T-helper 9 cell (primary cell): ENCODE data around the gene RSRP1.
"Not testable (repeated sequence)": the region's sequence is repeated elsewhere in the genome, so short reads cannot be mapped to it uniquely, and the experiment has no call there.

Source experiments
- DNase-seq: peaks from one replicate; pipeline ENCODE4 v3.0.0-alpha.2; 2020
- total RNA-seq, 2 donors: gene quantifications; one replicate each; lab custom pipeline; 2026; lab: John Stamatoyannopoulos, UW

Gene RSRP1, protein sequence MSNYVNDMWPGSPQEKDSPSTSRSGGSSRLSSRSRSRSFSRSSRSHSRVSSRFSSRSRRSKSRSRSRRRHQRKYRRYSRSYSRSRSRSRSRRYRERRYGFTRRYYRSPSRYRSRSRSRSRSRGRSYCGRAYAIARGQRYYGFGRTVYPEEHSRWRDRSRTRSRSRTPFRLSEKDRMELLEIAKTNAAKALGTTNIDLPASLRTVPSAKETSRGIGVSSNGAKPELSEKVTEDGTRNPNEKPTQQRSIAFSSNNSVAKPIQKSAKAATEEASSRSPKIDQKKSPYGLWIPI
- total RNA-seq, result 276 to 575 reads per million in 2 donors

DNA sequence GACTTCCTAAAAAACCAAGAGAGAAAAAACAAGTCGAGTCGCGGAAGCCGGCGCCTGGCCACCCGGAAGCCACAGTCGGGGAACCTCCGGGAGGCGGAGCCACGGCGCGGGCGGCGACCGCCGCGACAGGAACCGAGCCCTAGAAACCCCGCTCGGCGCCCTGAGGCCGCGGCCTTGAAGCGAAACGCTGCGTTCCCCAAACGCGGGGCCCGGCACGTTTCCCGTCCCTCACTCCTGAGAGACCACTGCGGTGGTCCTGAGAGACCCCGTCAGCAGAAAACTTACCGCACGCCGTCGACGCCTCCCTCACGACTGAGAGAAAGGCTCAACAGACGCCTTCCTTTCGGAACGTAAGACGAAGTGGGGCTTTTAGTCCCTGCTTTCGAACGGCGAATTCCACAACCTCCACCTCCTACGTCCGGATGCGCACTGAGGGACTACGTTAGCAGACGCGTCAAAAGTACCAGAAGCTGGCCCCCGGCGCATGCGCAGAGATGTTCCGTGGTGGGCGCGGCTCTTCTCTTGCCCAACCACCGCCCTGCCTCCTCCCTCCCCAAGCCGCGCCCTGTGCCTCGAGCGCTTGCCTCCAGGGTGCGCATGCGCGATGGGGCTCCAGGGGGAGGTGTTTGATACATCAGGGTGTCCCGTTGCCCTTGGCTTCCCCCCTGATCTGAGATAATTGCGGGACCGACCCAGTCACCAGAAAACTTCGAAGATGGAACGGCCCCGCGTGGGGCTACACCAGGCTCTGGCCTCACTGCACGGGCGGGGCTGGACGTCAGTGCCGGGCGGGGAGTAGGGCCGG is at the start of gene RSRP1:
TSS of gene RSRP1 (minus strand) at position 431 of the 805 bp plus-strand sequence. CDS start 491 bp downstream, outside the sequence.
- DNase-seq, result peak; percentile 100

DNA sequence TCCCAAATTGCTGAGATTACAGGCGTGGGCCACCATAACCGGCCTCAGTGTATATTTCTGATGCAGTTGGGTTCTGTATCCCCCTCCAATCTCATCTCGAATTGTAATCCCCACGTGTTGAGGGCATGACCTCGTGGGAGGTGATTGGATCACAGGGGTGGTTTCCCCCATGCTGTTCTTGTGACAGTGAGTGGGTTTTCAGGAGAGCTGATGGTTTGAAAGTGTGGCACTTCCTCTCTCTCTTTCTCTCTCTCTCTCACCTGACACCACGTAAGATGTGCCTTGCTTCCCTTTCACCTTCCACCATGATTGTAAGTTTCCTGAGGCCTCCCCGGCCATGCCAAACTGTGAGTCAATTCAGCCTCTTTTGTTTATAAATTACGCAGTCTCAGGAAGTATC is 49.2 kb upstream of the RSRP1 start:
- not testable (repeated sequence) for DNase-seq

DNA sequence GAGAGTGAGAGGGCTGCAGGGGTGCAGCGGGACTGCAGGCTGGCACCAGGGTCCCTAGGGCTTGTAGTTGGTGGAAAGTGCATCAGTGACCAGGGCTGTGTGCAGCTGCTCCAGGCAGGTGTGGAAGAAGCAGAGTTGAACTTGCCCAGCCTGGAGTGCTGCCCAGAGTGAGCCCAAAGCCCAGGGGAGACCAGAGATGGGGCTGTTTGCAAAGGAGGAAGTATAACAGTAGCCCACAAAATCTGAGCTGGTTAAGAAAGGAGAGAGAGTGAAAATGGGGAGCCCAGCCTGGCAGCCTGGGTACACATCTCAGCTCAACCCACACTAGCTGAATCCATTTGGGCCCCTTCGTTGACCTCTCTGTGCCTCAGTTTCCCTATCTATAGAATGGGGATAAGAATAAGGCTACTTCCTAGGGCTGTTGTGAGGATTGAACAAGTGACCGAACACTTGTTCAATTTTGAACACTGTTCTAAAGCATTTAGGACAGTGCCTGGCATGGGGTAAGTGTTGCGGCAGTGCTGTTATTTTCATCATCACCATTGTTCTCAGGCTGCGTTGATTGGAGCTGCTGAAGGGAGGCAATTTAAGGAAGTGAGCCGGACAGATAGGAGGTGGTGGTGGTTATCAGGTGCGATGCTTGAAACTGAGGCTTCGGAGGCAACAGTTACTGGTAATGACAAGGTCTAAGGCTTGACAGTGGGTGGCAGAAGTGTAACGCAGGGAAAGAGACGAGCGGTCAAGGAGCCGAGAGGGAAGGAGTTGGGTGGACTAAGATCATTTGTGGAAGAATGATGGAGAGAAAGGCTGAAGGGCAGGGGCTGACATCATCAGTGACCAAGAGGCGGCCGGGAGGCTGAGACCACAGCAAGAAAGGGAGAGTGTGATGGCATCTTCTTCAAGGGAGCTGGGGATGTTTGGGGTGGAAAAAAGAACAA is 47.9 kb upstream of the RSRP1 start:
- DNase-seq, result not testable (repeated sequence)

DNA sequence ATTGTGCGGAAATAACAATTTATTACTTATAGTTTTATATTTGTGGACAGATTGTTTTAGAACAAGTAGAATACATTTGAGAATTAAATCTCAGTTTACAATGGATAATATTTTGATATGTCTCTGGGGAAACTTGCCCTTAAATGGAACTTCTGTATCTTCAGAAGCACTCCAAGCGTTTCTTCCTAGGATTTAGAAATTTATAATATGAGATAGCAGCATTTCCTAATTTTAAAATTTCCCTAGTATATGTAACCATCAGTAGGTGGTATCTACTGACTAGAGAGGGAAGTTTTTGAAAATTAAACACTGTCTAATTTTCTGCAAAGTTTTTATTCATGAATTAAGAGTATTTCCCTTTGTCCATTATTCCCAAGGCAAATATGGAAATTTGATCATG is 46.2 kb upstream of the RSRP1 start:
- not testable (repeated sequence) for DNase-seq

DNA sequence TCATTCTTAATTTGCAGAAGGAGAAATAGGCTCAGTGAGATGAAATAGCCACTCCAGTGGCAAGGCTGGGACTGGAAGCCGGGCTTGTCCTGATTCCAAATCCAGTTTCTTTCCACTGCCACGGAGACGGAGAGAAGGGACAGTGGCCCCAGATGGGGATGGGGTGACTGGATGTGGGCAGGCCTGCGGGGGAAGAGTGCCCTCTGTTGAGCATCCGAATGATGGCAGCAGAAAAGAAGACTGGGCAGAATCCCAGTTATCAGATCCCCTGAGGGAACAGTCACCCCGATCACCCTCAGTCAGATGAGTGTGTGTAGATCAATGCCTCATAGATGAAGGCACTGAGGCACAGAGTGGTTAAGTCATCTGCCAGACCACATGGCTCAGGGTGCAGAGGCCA is 42.8 kb upstream of the RSRP1 start:
- not testable (repeated sequence) for DNase-seq

DNA sequence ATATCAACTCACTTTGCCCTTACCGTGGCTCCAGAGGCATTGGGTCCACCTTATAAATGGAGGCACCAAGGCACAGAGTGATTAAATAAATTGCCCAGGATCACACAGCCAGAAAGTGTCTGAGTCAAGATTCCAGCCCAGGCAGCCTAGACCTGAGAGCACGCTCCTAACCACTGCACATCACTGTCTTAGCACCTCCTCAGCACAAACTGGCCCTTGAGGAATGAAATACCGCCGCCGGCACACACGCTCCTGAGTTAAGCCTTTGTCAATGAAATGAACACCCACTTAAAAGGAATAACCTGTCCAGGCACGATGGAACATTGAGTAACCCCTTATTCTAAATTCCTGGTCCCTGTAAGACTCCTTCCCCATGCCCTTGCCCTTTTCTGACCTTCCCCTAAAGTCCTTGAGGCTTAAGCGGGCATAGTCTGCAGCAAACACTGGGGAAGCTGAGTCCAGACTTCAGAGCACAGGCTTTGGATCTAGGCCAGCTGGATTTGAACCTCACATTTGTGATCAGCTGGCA is 41.4 kb upstream of the RSRP1 start:
- not testable (repeated sequence) for DNase-seq

DNA sequence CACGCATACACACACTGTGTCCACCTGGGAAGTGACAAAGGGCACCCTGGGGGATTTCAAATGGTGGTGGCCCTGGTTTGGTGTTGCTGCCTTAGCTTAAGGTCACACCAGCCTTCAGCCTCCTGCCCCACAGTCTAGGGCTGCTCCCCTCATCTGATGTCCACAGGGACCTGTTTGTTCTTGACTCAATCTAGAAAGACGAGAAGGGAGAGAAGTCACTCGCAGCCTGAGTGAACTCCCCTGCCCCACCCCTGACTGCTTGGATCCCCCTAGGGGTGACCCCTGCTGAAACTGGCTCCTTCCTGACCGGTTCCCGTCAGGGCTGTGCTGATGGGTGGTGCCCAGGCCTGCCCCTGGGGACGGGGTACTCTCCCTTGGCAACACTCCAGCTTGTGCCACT is 39.9 kb upstream of the RSRP1 start:
- DNase-seq, result not testable (repeated sequence)

DNA sequence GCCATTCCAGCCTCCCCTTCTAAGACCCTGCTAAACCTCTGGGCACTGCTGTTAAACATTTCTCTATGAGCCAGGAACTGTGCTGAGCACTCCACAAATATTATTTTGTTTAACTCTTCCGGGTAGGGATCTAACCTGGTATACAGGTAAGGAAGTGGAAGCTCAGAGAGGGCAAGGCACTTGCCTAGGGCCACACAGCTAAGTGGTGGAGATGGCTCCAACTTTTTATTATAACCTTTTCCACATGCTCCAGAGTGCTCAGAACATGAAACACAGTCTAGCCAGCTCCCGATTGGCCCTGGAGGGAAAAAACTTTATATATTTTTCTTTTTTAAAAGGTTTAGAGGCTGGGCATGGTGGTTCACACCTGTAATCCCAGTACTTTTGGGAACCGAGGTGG is 38.6 kb upstream of the RSRP1 start:
- DNase-seq, result not testable (repeated sequence)

DNA sequence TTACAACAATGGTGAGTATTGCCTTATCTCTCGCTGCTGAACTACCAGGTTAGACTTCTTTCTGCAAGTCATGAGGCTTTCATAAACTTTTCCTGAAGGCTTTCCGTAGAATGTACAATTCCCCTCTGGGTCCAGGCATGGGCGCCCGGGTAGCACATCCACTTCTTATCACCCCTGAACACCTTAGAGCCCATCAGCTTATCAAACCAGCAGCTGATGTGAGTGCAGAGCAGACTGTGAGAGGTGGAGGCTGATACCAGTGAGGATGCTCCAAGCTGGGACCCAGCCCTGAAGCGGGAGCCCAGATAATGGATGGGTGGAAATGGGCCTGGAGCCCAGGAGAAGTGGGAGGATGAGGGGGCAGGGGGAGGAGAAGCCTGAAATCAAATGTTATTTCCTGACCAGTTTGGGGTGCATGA is 32.4 kb upstream of the RSRP1 start:
- DNase-seq, result not testable (repeated sequence)

DNA sequence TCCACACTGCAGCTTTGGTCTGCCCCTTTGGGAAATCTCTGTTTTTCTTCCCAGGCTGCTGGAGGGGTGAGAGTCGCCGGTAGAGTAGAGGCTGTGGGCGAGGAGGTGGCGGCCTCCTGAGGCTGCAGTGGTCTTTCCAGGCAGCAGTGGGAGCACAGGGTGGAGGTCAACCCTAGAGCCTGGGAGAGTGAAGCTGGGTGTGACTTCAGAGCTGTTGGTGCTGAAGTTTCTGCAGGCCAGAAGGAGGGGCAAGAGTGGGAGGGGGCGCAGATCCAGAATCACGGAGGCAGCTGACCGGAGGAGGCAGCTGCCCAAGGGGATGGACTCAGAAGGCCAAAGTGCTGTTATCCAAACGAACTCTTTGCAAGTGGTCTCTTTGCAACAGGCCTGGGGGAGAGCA is 31.5 kb upstream of the RSRP1 start:
- DNase-seq, result not testable (repeated sequence)

DNA sequence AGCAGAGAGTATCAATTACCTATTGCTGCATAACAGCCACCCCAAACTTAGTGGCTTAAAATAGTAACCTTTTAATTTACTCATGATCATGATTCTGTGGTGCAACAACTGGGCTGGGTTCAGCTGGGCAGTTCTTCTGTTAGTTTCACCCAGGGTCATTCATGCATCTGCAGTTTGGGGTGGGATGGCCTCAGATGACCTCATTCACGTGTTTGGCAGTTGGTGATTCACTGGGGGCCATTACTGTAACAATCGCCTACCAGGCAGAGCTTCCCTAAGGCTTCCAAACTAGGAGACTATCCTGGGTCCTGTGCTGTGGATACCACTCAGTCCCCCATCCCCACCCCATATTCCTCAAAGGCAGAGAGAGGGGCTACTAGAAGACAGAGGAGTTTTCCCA is 31.1 kb upstream of the RSRP1 start:
- DNase-seq, result not testable (repeated sequence)

DNA sequence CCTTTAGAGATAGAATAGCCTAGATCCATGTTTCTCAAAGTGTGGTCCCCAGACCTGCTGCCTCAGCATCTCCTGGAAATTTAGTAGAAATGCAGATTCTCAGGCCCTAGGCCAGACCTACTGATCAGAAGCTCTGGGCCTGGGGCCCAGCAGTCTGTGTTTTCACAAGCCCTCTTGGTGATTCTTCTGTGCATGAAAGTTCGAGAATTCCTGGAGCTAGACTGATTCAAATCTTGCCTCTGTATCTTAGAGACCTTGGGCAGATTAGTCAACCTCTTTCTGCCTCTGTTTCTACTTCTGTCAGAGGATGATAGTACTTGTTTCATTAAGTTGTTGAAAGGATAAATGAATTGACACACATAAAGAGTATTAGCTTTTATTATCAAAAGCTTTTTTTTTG is 30.0 kb upstream of the RSRP1 start:
- DNase-seq, result not testable (repeated sequence)

DNA sequence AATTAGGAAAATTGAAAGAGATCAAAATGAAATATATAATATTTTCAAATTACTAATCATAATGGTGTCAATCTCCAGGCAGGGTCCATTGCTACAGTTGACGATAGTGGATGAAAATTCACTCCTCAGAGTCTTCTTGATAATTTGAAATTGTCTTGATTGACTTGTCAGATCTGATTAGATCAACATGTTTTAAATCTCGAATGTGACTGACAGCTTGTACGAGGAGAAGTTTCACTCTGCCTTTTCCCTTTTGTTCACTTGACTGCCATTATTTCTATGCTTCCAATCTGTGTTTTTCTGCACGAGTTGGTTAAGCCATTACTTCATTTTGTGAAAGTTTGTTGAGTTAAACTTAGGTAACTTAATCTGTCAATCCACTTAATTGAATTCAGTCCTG is 28.4 kb upstream of the RSRP1 start:
- DNase-seq, result not testable (repeated sequence)

DNA sequence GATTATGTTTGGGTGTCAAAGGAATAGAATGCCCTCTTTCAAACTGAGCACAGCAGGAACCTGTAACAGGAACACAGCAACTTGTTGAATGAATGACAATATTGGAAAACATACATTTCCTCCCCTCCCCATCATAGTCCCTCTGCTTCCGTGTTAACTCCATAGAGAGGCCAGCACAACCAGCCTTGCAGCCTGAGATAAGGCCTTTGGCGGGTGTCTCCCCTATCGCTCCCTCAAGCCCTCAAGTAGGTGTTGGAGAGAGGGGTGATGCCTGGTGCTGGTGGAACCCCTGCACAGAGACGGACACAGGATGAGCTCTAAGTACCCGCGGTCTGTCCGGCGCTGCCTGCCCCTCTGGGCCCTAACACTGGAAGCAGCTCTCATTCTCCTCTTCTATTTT is 25.0 kb upstream of the RSRP1 start, which contains the start of gene RHD:
TSS of gene RHD (plus strand) at position 272 of the 400 bp plus-strand sequence. CDS start at position 311, 39 bp downstream.
- not testable (repeated sequence) for DNase-seq

DNA sequence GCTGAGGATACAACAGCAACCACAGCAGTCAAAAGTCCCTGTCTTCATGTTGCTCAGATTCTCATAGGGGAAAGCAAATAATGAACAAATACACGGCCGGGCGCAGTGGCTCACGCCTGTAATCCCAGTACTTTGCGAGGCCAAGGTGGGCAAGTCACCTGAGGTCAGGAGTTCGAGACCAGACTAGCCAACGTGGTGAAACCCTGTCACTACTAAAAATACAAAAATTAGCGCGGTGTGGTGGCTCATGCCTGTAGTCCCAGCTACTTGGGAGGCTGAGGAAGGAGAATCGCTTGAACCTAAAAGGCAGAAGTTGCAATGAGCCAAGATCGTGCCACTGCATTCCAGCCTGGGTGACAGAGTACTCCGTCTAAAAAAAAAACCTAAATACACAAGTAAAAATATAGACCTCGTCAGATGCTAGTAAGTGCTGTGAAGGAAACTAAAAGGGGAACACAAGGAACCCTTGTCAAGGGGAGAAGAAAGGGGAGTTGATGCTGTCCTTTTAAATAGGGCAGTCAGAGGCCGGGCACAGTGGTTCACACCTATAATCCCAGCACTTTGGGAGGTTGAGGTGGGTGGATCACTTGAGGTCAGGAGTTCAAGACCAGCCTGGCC is 21.0 kb upstream of the RSRP1 start:
- not testable (repeated sequence) for DNase-seq

DNA sequence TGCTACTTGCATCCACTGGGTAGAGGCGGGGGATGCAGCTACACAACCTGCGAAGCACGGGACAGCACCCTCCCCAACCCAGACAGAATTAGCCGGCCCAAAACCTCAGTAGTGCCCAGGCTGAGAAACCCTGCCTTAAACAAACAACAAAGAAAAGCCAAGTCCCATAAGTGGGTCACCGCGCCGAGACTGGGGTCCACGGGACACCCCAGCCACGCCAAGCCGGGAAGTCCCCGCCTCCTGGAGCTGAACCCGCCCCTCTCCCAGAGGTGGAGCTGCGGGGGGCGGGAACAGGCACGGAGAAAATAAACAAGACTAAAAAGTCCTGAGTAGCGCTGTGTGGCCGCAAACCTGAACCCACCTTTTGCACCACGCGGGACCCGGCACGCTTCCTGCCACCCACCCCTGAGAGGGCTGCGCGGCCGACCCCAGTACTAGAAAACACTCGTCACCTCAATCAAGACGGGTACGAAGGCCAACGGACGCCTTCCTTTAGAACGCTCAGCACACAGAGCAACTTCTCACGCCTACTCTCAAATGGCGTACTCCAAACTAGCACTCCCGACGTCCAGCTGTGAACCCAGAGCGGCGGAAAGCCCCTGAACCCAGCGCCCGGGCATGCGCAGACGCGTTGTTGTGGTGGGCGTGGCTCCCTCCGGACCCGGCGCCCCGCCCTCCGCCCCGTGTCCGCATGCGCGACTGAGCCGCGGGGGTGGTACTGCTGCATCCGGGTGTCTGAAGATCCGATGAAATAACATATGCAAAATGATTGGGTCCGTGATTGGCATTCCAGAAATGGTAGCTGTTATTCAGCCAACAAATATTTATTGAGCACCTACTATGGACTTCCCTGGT is 20.3 kb upstream of the RSRP1 start:
- DNase-seq, result peak; percentile 86

DNA sequence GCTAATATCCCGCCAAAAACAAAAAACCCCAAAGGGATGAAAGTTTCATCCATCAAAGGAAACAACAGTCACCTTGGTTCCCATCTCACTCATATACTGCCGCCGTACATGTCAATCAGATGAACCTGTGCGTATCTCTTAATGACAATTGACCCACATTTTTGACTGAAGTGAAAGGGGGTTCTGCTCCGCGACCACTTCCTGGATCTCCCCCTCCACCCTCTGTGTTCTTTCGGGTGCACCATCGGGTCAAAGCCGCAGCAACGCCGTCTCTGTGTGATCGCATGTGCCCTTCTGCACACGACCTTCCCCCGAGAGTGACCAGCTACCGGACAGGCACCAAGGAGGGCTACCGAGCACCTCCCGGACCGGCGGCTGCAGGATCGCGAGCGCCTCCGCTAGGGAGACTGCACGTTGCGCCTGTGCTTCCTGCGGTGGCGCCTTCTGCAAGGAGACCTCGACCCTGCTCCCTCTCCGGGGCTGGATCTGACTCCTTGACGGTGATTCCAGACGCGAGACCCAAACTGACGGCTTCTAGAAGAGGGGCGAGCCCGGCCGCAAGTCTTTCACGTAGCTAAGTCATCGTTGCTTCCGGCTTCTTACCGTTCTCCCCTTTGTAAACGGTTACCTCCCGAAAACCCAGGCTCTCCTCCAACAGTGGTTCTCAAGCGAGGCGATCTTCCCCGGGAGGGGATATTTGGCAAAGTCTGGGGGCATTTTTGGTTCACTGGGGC is 19.5 kb upstream of the RSRP1 start:
- DNase-seq, result peak; percentile 13

DNA sequence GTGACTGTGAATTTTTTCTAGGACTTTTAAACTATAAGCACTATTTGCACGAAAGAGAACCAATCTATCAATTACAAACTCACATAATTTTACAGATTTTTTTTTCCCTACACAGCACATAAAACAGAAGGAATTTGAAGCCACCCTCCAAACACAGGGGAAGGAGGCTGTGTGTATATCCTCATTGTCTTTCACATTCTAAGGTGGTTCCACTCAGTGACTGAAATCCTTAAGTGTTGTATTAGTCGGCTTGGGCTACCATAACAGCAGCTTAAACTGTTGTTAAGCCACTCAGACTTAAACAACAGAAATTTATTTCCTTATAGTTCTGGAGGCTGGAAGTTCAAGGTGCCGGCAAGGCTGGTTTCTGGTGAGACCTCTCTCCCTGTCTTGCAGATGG is 13.1 kb upstream of the RSRP1 start:
- not testable (repeated sequence) for DNase-seq

DNA sequence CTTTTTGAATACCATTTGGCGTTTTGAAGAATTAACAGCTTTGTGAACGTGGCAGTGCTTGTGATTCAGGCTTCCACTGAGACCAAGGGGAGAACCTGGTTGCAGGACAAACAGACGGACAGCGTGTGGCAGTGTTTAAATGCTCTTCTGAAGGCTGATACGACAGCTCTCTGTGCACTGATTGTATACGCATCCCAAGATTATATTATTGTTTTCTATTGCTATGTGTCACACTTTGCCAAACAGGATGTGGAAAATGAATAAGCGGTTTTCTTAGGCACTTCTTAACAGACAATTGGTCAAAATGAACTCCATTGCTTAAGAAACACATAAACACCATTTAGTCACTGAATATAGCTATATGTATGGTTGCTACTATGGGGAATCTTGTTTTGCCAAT is 12.6 kb upstream of the RSRP1 start:
- not testable (repeated sequence) for DNase-seq

DNA sequence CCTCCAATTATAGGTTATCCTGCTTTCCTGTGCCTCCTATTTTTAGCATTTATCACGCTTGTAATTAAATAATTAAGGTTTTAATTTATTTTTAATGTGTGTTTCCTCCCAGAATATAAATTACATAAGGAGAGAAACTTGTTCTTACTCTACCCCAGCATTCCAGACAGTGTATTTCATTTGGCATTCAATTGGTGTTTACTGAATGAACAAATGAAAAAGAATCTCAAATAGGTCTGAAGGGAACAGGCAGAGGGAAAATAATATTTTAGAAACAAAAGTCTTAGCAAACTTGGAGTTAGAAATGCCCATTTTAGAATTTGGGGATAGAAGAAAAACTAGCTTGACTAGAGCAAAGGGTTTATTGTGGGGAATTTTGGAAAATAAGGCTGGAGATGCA is 9.9 kb upstream of the RSRP1 start:
- no peak for DNase-seq
